Endothelial cell (in vitro differentiated cells): ENCODE data around the gene BTBD2. TPM values are rescaled to one million over a fixed set of nuclear protein-coding genes. Genes with fewer than 3 reads are reported as not detected.

Experiments used
- DNase-seq: peaks from one replicate; pipeline ENCODE4 v3.0.0; 2021; ENCODE audit warnings: low spot score
- H3K27ac Mint-ChIP-seq: one replicate; pipeline ENCODE4 v1.8.0; 2021; ENCODE audit warnings: mixed read lengths, inconsistent platforms; ENCODE audit not compliant: unreplicated experiment
- H3K27me3 Mint-ChIP-seq: one replicate; pipeline ENCODE4 v1.8.0; 2021; ENCODE audit warnings: mild to moderate bottlenecking, moderate library complexity, mixed read lengths, inconsistent platforms; ENCODE audit not compliant: unreplicated experiment
- H3K36me3 Mint-ChIP-seq: one replicate; pipeline ENCODE4 v1.8.0; 2021; ENCODE audit warnings: mild to moderate bottlenecking, low read depth, mixed read lengths, inconsistent platforms; ENCODE audit not compliant: unreplicated experiment
- H3K4me1 Mint-ChIP-seq: one replicate; pipeline ENCODE4 v1.8.0; 2021; ENCODE audit warnings: mild to moderate bottlenecking, mixed read lengths, inconsistent platforms; ENCODE audit not compliant: unreplicated experiment
- H3K4me3 Mint-ChIP-seq: one replicate; pipeline ENCODE4 v1.8.0; 2021; ENCODE audit warnings: mild to moderate bottlenecking, mixed read lengths, inconsistent platforms; ENCODE audit not compliant: unreplicated experiment
- H3K9me3 Mint-ChIP-seq: one replicate; pipeline ENCODE4 v1.8.0; 2021; ENCODE audit warnings: mixed read lengths, inconsistent platforms; ENCODE audit not compliant: unreplicated experiment
- long read RNA-seq: library from polyadenylated mRNA; unstranded; transcript quantifications from one replicate; pipeline ENCODE4 v2.0.0, GENCODE V29; 2020; ENCODE audit not compliant: unreplicated experiment
- total RNA-seq: library from RNA; stranded (reverse); fragmentation: NEBNext Ultra II Directional; extraction: Animal tissue kit (Norgen Biotek cat#: 25700); gene quantifications from one replicate; pipeline ENCODE4 v1.2.1, GENCODE V29; 2021; ENCODE audit not compliant: unreplicated experiment
- TF ChIP-seq, protein P1 (sequence below): fragments of 200-600 bp; sonication (generic); IDR thresholded peaks from one replicate; pipeline ENCODE4 v1.5.0; 2021; ENCODE audit warnings: antibody characterized with exemption; ENCODE audit not compliant: unreplicated experiment

The BTBD2 gene
- total RNA-seq, result 80.5 TPM
- long read RNA-seq, partial matches to known transcripts, result 0 of 1 reads
- long read RNA-seq, other reads (novel, unspliced or antisense), result 1 of 1 reads

DNA sequence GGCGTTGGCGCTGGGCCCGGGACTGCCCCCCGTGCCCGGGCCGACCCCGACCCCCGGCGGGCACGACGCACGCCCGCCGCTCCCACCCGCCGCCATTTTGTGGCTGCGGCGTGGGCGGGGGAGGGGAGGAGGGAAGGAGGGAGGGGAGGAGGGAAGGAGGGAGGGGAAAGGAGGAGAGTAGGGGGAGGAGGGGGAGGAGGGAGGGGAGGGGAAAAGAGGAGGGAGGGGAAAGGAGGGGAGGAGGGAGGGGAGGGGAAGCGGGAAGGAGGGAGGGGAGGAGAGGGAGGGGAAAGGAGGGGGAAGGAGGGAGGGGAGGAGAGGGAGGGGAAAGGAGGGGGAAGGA is at the start of gene BTBD2:
Gene BTBD2, minus strand, starts transcription at position 107 of the 343 bp plus-strand sequence. Its CDS starts 11 bp downstream, at position 96.
- H3K4me1 Mint-ChIP-seq, result no peaks in the 10 kb centered on the region
- peaks cover 4% of the 10 kb centered on the region for H3K27me3 Mint-ChIP-seq
- TF ChIP-seq, protein P1, sequence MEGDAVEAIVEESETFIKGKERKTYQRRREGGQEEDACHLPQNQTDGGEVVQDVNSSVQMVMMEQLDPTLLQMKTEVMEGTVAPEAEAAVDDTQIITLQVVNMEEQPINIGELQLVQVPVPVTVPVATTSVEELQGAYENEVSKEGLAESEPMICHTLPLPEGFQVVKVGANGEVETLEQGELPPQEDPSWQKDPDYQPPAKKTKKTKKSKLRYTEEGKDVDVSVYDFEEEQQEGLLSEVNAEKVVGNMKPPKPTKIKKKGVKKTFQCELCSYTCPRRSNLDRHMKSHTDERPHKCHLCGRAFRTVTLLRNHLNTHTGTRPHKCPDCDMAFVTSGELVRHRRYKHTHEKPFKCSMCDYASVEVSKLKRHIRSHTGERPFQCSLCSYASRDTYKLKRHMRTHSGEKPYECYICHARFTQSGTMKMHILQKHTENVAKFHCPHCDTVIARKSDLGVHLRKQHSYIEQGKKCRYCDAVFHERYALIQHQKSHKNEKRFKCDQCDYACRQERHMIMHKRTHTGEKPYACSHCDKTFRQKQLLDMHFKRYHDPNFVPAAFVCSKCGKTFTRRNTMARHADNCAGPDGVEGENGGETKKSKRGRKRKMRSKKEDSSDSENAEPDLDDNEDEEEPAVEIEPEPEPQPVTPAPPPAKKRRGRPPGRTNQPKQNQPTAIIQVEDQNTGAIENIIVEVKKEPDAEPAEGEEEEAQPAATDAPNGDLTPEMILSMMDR, result no peak
- no peak within 1 kb of the TSS for H3K27ac Mint-ChIP-seq
- DNase-seq, result no peak
- peak within 1 kb of the TSS; percentile 59 for H3K4me3 Mint-ChIP-seq
- no peaks in the 10 kb centered on the region for H3K9me3 Mint-ChIP-seq
- H3K36me3 Mint-ChIP-seq, result peaks cover 9% of the 10 kb centered on the region

GRCh38 chr19:2064788-2065524 is 49.4 kb upstream of the BTBD2 start:
- Mint-ChIP-seq H3K36me3 (no peaks in the 10 kb centered on the region), H3K4me3 (no peak overlapping the region)
- DNase-seq, result no peak

DNA sequence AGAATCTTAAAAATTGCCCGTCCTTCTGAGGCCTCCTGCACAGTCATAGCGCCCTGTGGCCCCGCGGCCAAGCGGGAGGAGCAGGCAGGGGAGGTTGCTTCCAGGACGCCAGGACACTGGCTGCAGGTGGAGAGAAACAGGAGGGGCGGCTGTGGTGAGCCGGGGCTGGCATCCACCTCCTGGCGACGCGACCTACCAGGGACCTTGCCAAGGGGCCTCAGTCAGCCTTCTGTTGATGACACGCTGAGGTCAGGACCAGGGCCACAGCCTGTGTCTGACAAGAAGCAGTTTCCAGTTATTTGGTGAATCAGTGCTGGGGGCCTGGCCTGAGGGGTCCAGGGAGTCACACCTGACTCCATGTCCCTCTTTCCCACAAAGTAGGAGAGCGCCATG is 48.9 kb upstream of the BTBD2 start:
- DNase-seq, result no peak
- Mint-ChIP-seq H3K4me1 (peaks cover 15% of the 10 kb centered on the region), H3K36me3 (no peaks in the 10 kb centered on the region), H3K4me3 (no peak overlapping the region), H3K27ac (no peak overlapping the region), H3K27me3 (peaks cover 10% of the 10 kb centered on the region), H3K9me3 (no peaks in the 10 kb centered on the region)
- TF ChIP-seq, protein P1, result no peak

More at GRCh38 chr19:2064788-2065524, 49.4 kb upstream of the BTBD2 start:
- no peaks in the 10 kb centered on the region for H3K9me3 Mint-ChIP-seq
- peaks cover 15% of the 10 kb centered on the region for H3K4me1 Mint-ChIP-seq
- TF ChIP-seq, protein P1, result no peak
- H3K27ac Mint-ChIP-seq, result peak overlapping the region; percentile 43
- peaks cover 9% of the 10 kb centered on the region for H3K27me3 Mint-ChIP-seq

GRCh38 chr19:2063824-2064223 is 48.3 kb upstream of the BTBD2 start:
- peaks cover 14% of the 10 kb centered on the region for H3K27me3 Mint-ChIP-seq
- no peak overlapping the region for H3K27ac Mint-ChIP-seq
- no peaks in the 10 kb centered on the region for H3K9me3 Mint-ChIP-seq
- TF ChIP-seq, protein P1, result no peak
- H3K4me1 Mint-ChIP-seq, result peaks cover 15% of the 10 kb centered on the region
- DNase-seq, result no peak
- H3K36me3 Mint-ChIP-seq, result no peaks in the 10 kb centered on the region
- H3K4me3 Mint-ChIP-seq, result no peak overlapping the region

DNA sequence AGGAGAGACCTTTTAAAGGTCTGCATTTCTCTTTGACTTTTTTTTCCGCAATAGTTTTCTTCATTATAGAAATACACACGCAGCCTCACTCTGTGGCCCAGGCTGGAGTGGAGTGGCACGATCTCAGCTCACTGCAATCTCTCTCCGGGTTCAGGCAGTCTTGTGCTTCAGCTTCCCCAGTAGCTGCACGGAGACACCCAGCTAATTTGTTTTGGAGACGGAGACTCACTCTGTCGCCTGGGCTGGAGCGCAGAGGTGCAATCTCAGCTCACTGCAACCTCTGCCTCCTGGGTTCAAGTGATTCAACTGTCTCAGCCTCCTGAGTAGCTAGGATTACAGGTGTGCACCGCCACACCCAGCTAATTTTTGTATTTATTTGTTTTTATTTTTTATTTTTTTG is 47.3 kb upstream of the BTBD2 start:
- DNase-seq, result no peak
- H3K9me3 Mint-ChIP-seq, result no peaks in the 10 kb centered on the region
- H3K4me3 Mint-ChIP-seq, result peak overlapping the region; percentile 44
- TF ChIP-seq, protein P1, result no peak
- H3K27me3 Mint-ChIP-seq, result peaks cover 14% of the 10 kb centered on the region
- H3K4me1 Mint-ChIP-seq, result peaks cover 15% of the 10 kb centered on the region
- H3K27ac Mint-ChIP-seq, result no peak overlapping the region
- H3K36me3 Mint-ChIP-seq, result no peaks in the 10 kb centered on the region
